Measurements from ENCODE around the gene SUGT1. TPM values are rescaled to one million over a fixed set of nuclear protein-coding genes. Genes with fewer than 3 reads are reported as not detected.

SUGT1 gene
- total and polyA plus RNA-seq, 7 donors, result 21.9 to 49.0 (median 42.9) TPM

GRCh38 chr13:52738719-52739467 is 86.3 kb downstream of the SUGT1 start:
- no peak for TF ChIP-seq POLR2A (IDR thresholded peaks at IDR 0.05)
- TF ChIP-seq, protein P1, sequence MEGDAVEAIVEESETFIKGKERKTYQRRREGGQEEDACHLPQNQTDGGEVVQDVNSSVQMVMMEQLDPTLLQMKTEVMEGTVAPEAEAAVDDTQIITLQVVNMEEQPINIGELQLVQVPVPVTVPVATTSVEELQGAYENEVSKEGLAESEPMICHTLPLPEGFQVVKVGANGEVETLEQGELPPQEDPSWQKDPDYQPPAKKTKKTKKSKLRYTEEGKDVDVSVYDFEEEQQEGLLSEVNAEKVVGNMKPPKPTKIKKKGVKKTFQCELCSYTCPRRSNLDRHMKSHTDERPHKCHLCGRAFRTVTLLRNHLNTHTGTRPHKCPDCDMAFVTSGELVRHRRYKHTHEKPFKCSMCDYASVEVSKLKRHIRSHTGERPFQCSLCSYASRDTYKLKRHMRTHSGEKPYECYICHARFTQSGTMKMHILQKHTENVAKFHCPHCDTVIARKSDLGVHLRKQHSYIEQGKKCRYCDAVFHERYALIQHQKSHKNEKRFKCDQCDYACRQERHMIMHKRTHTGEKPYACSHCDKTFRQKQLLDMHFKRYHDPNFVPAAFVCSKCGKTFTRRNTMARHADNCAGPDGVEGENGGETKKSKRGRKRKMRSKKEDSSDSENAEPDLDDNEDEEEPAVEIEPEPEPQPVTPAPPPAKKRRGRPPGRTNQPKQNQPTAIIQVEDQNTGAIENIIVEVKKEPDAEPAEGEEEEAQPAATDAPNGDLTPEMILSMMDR (IDR thresholded peaks at IDR 0.05), result peak in 1 of 4 experiments; percentile 27
- peaks cover 0 to 4% (median 0%) of the 10 kb centered on the region in 4 donors for H3K9me3 ChIP-seq
- 7 to 22% methylated on average over 75 of the region's 75 CpGs for WGBS, 2 donors
- no peak for DNase-seq
- H3K36me3 ChIP-seq, result no peaks in the 10 kb centered on the region
- peaks cover 17 to 56% (median 25%) of the 10 kb centered on the region in 3 donors for H3K27me3 ChIP-seq
- peak overlapping the region in 3 of 4 donors; percentile 21 to 45 (median 45) for H3K4me3 ChIP-seq
- no peak overlapping the region for H3K27ac ChIP-seq
- H3K4me1 ChIP-seq, result peaks cover 0 to 13% (median 11%) of the 10 kb centered on the region in 4 donors
- intact Hi-C loops (cut with DNase I), result no loop called here

- H3K9me3 ChIP-seq, result peaks cover 0 to 4% (median 0%) of the 10 kb centered on the region in 4 donors
- WGBS, 2 donors, result 10 to 14% methylated on average over 34 of the region's 34 CpGs
- H3K36me3 ChIP-seq, result no peaks in the 10 kb centered on the region
- DNase-seq, result no peak
- TF ChIP-seq EP300 (IDR thresholded peaks at IDR 0.05), result no peak
- intact Hi-C loops (cut with DNase I), result no loop called here
- peaks cover 17 to 56% (median 25%) of the 10 kb centered on the region in 3 donors for H3K27me3 ChIP-seq
- H3K4me3 ChIP-seq, result peak within 1 kb of the TSS in 3 of 4 donors; percentile 21 to 45 (median 45)
- no peak within 1 kb of the TSS for H3K27ac ChIP-seq
- H3K4me1 ChIP-seq, result peaks cover 0 to 13% (median 11%) of the 10 kb centered on the region in 4 donors
These were observed 86.9 kb downstream of the SUGT1 start, which contains the start of gene CNMD for GRCh38 chr13:52739468-52740071. Gene CNMD, minus strand, starts transcription at chr13:52739820. Its CDS starts 119 bp downstream, at chr13:52739701.

DNA sequence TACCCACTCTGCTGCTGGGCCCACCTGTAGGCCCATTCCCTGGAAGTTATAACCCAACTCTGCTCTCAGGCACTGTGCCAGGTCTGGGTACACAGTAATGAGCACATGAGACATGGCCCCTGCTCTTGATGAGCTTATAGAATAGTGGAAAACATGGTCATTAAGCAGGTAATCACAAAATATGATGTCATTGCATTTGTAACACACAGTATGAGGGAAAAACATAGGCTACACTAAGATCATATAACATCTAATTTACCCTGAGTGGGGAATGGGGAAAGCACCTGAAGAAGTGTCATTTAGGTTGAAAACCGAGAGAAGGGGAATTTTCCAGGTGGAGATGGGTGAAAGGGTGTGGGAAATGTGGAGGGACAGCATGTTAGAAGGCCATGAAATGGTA is 90.9 kb downstream of the SUGT1 start:
- intact Hi-C loops (cut with DNase I), result no loop called here
- Histone ChIP-seq H3K4me1 (peaks cover 0 to 10% (median 8%) of the 10 kb centered on the region in 4 donors), H3K27me3 (peaks cover 11 to 28% (median 23%) of the 10 kb centered on the region in 3 donors), H3K36me3 (no peaks in the 10 kb centered on the region), H3K9me3 (peaks cover 0 to 4% (median 0%) of the 10 kb centered on the region in 4 donors), H3K4me3 (no peak overlapping the region), H3K27ac (no peak overlapping the region)
- DNase-seq, result no peak
- no peak for TF ChIP-seq POLR2A (IDR thresholded peaks at IDR 0.05)
- no peak for TF ChIP-seq EP300 (IDR thresholded peaks at IDR 0.05)
- TF ChIP-seq, protein P1 (IDR thresholded peaks at IDR 0.05), result no peak
- TF ChIP-seq POLR2AphosphoS5 (IDR thresholded peaks at IDR 0.05), result no peak
- 56 to 69% methylated on average over 1 of the region's 1 CpG for whole genome bisulfite sequencing, 2 donors

- TF ChIP-seq, protein P1 (IDR thresholded peaks at IDR 0.05), result no peak
- TF ChIP-seq POLR2A (IDR thresholded peaks at IDR 0.05), result no peak
- TF ChIP-seq EP300 (IDR thresholded peaks at IDR 0.05), result no peak
- TF ChIP-seq POLR2AphosphoS5 (IDR thresholded peaks at IDR 0.05), result no peak
- Histone ChIP-seq H3K27ac (no peak overlapping the region), H3K36me3 (no peaks in the 10 kb centered on the region), H3K9me3 (peaks cover 0 to 4% (median 0%) of the 10 kb centered on the region in 4 donors), H3K4me1 (peaks cover 0 to 5% (median 4%) of the 10 kb centered on the region in 4 donors), H3K4me3 (no peak overlapping the region), H3K27me3 (peaks cover 7 to 24% (median 18%) of the 10 kb centered on the region in 3 donors)
- intact Hi-C loops (cut with DNase I), result no loop called here
- 90 to 96% methylated on average over 3 of the region's 3 CpGs for WGBS, 2 donors
- DNase-seq, result no peak
These were observed 91.4 kb downstream of the SUGT1 start for GRCh38 chr13:52743988-52744387.

- no peak for TF ChIP-seq POLR2AphosphoS5 (IDR thresholded peaks at IDR 0.05)
- no peak for TF ChIP-seq POLR2A (IDR thresholded peaks at IDR 0.05)
- no peak for TF ChIP-seq EP300 (IDR thresholded peaks at IDR 0.05)
- TF ChIP-seq, protein P1 (IDR thresholded peaks at IDR 0.05), result no peak
- intact Hi-C loops (cut with DNase I), result no loop called here
- H3K36me3 ChIP-seq, result no peaks in the 10 kb centered on the region
- no peak overlapping the region for H3K27ac ChIP-seq
- no peak for DNase-seq
- peaks cover 0 to 14% (median 9%) of the 10 kb centered on the region in 3 donors for H3K27me3 ChIP-seq
- WGBS, 2 donors, result 67 to 77% methylated on average over 6 of the region's 6 CpGs
- H3K9me3 ChIP-seq, result peaks cover 0 to 4% (median 0%) of the 10 kb centered on the region in 4 donors
- H3K4me3 ChIP-seq, result no peak overlapping the region
- no peaks in the 10 kb centered on the region for H3K4me1 ChIP-seq
These were observed 92.3 kb downstream of the SUGT1 start for GRCh38 chr13:52744842-52745375.

All from sigmoid colon (tissue), 7 donors.